PC-3 (cell line): ENCODE results near the gene DENND2D. TPM values are rescaled to one million over a fixed set of nuclear protein-coding genes. Genes with fewer than 3 reads are reported as not detected.

Source experiments
- ATAC-seq: fragments of 200-7000 bp; cut with Tn5 transposase; 2 replicates; pipeline ENCODE4 v1.9.1; 2020; ENCODE audit warnings: mild to moderate bottlenecking, moderate library complexity
- BruUV-seq: library from RNA; stranded (reverse); fragments of 400-500 nt; replicated peaks from 2 replicates; lab custom pipeline; 2021; lab: Mats Ljungman, UMichigan
- CTCF ChIA-PET: fragments of 300-600 bp; sonication (Branson Sonifier 250); formaldehyde crosslinking; loops from one replicate; lab custom pipeline; 2022; ENCODE audit warnings: antibody characterized with exemption; lab: Charles Lee
- POLR2A ChIA-PET: fragments of 300-600 bp; sonication (Branson Sonifier 250); formaldehyde crosslinking; loops from one replicate; lab custom pipeline; 2022; ENCODE audit warnings: antibody characterized with exemption; ENCODE audit not compliant: unreplicated experiment; lab: Charles Lee
- DNase-seq: peaks from one replicate; pipeline ENCODE4 v3.0.0-alpha.2; 2015
- H2AFZ ChIP-seq: fragments of 300-600 bp; sonication (generic); 2 replicates; pipeline ENCODE4 v1.6.0; 2016; ENCODE audit warnings: antibody characterized with exemption, low read length
- H3F3A ChIP-seq: fragments of 300-600 bp; sonication (generic); one replicate; pipeline ENCODE4 v1.6.0; 2017; ENCODE audit warnings: antibody characterized with exemption, low read length, control low read depth, mild to moderate bottlenecking; ENCODE audit not compliant: unreplicated experiment
- H3K27ac ChIP-seq: fragments of 300-600 bp; sonication (generic); 2 replicates; pipeline ENCODE4 v1.5.1; 2016; ENCODE audit warnings: mild to moderate bottlenecking, low read length
- H3K27me3 ChIP-seq: fragments of 300-600 bp; sonication (generic); 2 replicates; pipeline ENCODE4 v1.6.1; 2016; ENCODE audit warnings: low read length, mixed read lengths
- H3K36me3 ChIP-seq: fragments of 300-600 bp; sonication (generic); 2 replicates; pipeline ENCODE4 v1.6.1; 2016; ENCODE audit warnings: low read depth, mixed run types, low read length, mixed read lengths
- H3K4me1 ChIP-seq: fragments of 300-600 bp; sonication (generic); 2 replicates; pipeline ENCODE4 v1.5.1; 2016; ENCODE audit warnings: low read length; ENCODE audit not compliant: insufficient read depth
- H3K4me2 ChIP-seq: fragments of 300-600 bp; sonication (generic); 2 replicates; pipeline ENCODE4 v1.6.0; 2016; ENCODE audit warnings: low read length
- H3K4me3 ChIP-seq: fragments of 300-600 bp; sonication (generic); 2 replicates; pipeline ENCODE4 v1.5.1; 2016; ENCODE audit warnings: mild to moderate bottlenecking, low read length, mixed read lengths
- H3K79me2 ChIP-seq: fragments of 300-600 bp; sonication (generic); 2 replicates; pipeline ENCODE4 v1.6.1; 2017; ENCODE audit warnings: low read length, mixed read lengths
- H3K9ac ChIP-seq: fragments of 300-600 bp; sonication (generic); 2 replicates; pipeline ENCODE4 v1.6.0; 2016; ENCODE audit warnings: mild to moderate bottlenecking, low read length
- H3K9me2 ChIP-seq: fragments of 300-600 bp; sonication (generic); replicated peaks from 2 replicates; pipeline ENCODE4 v1.6.1; 2016; ENCODE audit warnings: mixed run types, low read length, mixed read lengths
- H3K9me3 ChIP-seq: fragments of 300-600 bp; sonication (generic); 2 replicates; pipeline ENCODE4 v1.6.1; 2016; ENCODE audit warnings: low read length, mixed read lengths
- H4K20me1 ChIP-seq: fragments of 300-600 bp; sonication (generic); 2 replicates; pipeline ENCODE4 v1.6.1; 2016; ENCODE audit warnings: low read length, mixed read lengths
- EZH2 ChIP-seq: fragments of 300-600 bp; sonication (generic); IDR thresholded peaks from one replicate; pipeline ENCODE4 v1.6.1; 2017; ENCODE audit warnings: antibody characterized with exemption, mild to moderate bottlenecking, low read length; ENCODE audit not compliant: unreplicated experiment
- EZH2phosphoT487 ChIP-seq: fragments of 300-600 bp; sonication (generic); IDR thresholded peaks from 2 replicates; pipeline ENCODE4 v1.6.1; 2018; ENCODE audit warnings: mild to moderate bottlenecking, antibody characterized with exemption, low read length, borderline replicate concordance
- intact Hi-C: fragments of 100-400 bp; cut with micrococcal nuclease; formaldehyde crosslinking; loops from 2 replicates; pipeline ENCODE4 v1.9.0; 2023
- total RNA-seq: library from RNA; depleted of rRNA; stranded (reverse); fragments of >200 nt; gene quantifications from 2 replicates; pipeline ENCODE4 v1.2.3, GENCODE V29; 2014
- TF ChIP-seq, protein P1 (sequence below): fragments of 300-600 bp; sonication (generic); conservative IDR thresholded peaks from 2 replicates; pipeline ENCODE4 v1.5.1; 2017; ENCODE audit warnings: antibody characterized with exemption, low read depth, mild to moderate bottlenecking, low read length

The DENND2D gene
- total RNA-seq, 1 experiment from 2014 or later: 4.0 TPM

- CTCF ChIA-PET: no interaction called here
- ATAC-seq: no peak
- intact Hi-C loops: no loop called here
- no peaks in the 10 kb centered on the region for H3K4me1 ChIP-seq
- H3K79me2 ChIP-seq: no peaks in the 10 kb centered on the region
- H3K4me2 ChIP-seq: no peak overlapping the region
- no peaks in the 10 kb centered on the region for H3F3A ChIP-seq
- H3K4me3 ChIP-seq: no peak overlapping the region
- H3K27me3 ChIP-seq: no peaks in the 10 kb centered on the region
- no peaks in the 10 kb centered on the region for H3K9me2 ChIP-seq
- BruUV-seq: no TSS peak
- H4K20me1 ChIP-seq: no peaks in the 10 kb centered on the region
- POLR2A ChIA-PET: no interaction called here
- H3K36me3 ChIP-seq: peaks cover 24% of the 10 kb centered on the region
- TF ChIP-seq EZH2phosphoT487 (no peak), EZH2 (no peak)
- TF ChIP-seq, protein P1, sequence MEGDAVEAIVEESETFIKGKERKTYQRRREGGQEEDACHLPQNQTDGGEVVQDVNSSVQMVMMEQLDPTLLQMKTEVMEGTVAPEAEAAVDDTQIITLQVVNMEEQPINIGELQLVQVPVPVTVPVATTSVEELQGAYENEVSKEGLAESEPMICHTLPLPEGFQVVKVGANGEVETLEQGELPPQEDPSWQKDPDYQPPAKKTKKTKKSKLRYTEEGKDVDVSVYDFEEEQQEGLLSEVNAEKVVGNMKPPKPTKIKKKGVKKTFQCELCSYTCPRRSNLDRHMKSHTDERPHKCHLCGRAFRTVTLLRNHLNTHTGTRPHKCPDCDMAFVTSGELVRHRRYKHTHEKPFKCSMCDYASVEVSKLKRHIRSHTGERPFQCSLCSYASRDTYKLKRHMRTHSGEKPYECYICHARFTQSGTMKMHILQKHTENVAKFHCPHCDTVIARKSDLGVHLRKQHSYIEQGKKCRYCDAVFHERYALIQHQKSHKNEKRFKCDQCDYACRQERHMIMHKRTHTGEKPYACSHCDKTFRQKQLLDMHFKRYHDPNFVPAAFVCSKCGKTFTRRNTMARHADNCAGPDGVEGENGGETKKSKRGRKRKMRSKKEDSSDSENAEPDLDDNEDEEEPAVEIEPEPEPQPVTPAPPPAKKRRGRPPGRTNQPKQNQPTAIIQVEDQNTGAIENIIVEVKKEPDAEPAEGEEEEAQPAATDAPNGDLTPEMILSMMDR: no peak
- no peak for DNase-seq
- H3K27ac ChIP-seq: no peak overlapping the region
- no peak overlapping the region for H3K9ac ChIP-seq
- H2AFZ ChIP-seq: no peak overlapping the region
- no peaks in the 10 kb centered on the region for H3K9me3 ChIP-seq
These were observed 36.3 kb downstream of the DENND2D start for GRCh38 chr1:111164151-111164550.

DNA sequence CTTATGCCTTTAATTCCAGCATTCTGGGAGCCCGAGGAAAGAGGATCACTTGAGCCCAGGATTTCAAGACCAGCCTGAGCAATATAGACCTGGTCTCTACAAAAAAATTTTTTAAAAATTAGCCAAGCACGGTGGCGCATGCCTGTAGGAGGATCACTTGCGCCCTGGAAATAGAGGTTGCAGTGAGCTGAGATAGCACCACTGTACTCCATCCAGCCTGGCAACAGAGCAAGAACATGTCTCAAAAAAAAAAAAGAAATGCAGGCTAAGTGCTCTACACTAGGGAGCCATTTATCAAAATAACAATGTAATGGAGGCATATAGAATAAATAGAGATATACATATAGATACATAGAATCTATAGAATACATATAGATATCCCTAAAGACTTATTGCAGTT is 37.1 kb downstream of the DENND2D start:
- Histone ChIP-seq H3K4me1 (no peaks in the 10 kb centered on the region), H3K9ac (no peak overlapping the region), H3K4me3 (no peak overlapping the region), H4K20me1 (no peaks in the 10 kb centered on the region), H3K27me3 (no peaks in the 10 kb centered on the region), H3K4me2 (no peak overlapping the region), H3K9me3 (no peaks in the 10 kb centered on the region), H3K27ac (no peak overlapping the region), H2AFZ (no peak overlapping the region), H3K36me3 (peaks cover 25% of the 10 kb centered on the region), H3F3A (no peaks in the 10 kb centered on the region), H3K79me2 (no peaks in the 10 kb centered on the region), H3K9me2 (no peaks in the 10 kb centered on the region)
- ChIA-PET POLR2A (no interaction called here), CTCF (no interaction called here)
- no peak for DNase-seq
- no TSS peak for BruUV-seq
- no peak for TF ChIP-seq EZH2phosphoT487
- TF ChIP-seq EZH2: no peak
- TF ChIP-seq, protein P1: no peak
- intact Hi-C loops: no loop called here
- ATAC-seq: no peak

DNA sequence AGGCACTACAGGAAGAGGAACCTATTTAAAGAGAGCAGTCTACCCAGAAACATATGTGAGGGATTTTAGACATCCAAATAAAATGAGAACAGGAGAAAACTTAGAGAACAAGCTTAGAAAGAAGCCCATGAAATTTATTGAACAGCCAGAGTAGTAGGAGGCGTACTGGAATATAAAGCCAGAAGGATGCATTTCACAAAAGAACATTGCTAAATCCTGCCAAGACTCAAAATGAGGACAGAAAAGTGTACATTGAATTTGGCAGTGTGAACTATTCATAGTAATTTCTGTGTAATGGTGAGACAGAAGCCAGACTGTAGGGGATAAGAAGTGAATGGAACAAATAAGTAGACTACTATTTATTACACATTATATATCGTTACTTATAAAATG is 38.0 kb downstream of the DENND2D start:
- Histone ChIP-seq H3K4me1 (no peaks in the 10 kb centered on the region), H3K27ac (no peak overlapping the region), H3K9me3 (no peaks in the 10 kb centered on the region), H3K36me3 (peaks cover 21% of the 10 kb centered on the region), H4K20me1 (no peaks in the 10 kb centered on the region), H3K9me2 (no peaks in the 10 kb centered on the region), H2AFZ (no peak overlapping the region), H3K4me2 (no peak overlapping the region), H3K4me3 (no peak overlapping the region), H3K27me3 (no peaks in the 10 kb centered on the region), H3F3A (no peaks in the 10 kb centered on the region), H3K79me2 (peaks cover 3% of the 10 kb centered on the region; the same call in 1 of the 2 replicates), H3K9ac (no peak overlapping the region)
- TSS peak; percentile 10 for BruUV-seq
- intact Hi-C loops: no loop called here
- TF ChIP-seq EZH2phosphoT487: no peak
- TF ChIP-seq, protein P1: no peak
- no peak for TF ChIP-seq EZH2
- CTCF ChIA-PET: no interaction called here
- POLR2A ChIA-PET: no interaction called here
- ATAC-seq (no peak), DNase-seq (no peak)
